Right lobe of liver (tissue), 6 donors: ENCODE measurements around the gene EHF. TPM values are rescaled to one million over a fixed set of nuclear protein-coding genes. Genes with fewer than 3 reads are reported as not detected.

Experiments
- ATAC-seq, 4 donors: fragments of 200-7000 bp; cut with Tn5 transposase; one replicate each; pipeline ENCODE4 v1.9.1; 2020; ENCODE audit warnings: mild to moderate bottlenecking in 4 of 4, moderate library complexity in 4 of 4
- DNase-seq, 3 donors: peaks; one replicate each; pipeline ENCODE4 v3.0.0-alpha.2; 2020
- H3K27ac ChIP-seq, 3 donors: fragments of 200-600 bp; one replicate each; pipeline ENCODE4 v1.8.0; 2022
- H3K27me3 ChIP-seq, 2 donors: fragments of 200-600 bp; one replicate each; pipeline ENCODE4 v1.8.0; 2022
- H3K36me3 ChIP-seq, 4 donors: fragments of 200-600 bp; sonication (generic) in 1 of 4; one replicate each; pipeline versions ENCODE4 v1.5.1 to v1.8.0; 2017 to 2022; ENCODE audit warnings: control low read depth in 1 of 4
- H3K4me1 ChIP-seq, 4 donors: fragments of 200-600 bp; sonication (generic) in 1 of 4; one replicate each; pipeline versions ENCODE4 v1.5.1 to v1.8.0; 2017 to 2022; ENCODE audit warnings: control low read depth in 1 of 4
- H3K4me3 ChIP-seq, 3 donors: fragments of 200-600 bp; one replicate each; pipeline ENCODE4 v1.8.0; 2022
- H3K9me3 ChIP-seq, 4 donors: fragments of 200-600 bp; sonication (generic) in 1 of 4; one replicate each; pipeline versions ENCODE4 v1.5.1 to v1.8.0; 2017 to 2022; ENCODE audit warnings: control low read depth in 1 of 4
- POLR2A ChIP-seq: fragments of 450-650 bp; IDR thresholded peaks from one replicate; pipeline ENCODE4 v1.6.1; 2017; ENCODE audit warnings: antibody characterized with exemption, mild to moderate bottlenecking
- WGBS: methylation state at CpG from one replicate; pipeline ENCODE4 v1.1.6; 2018; ENCODE audit warnings: low coverage, low lambda C conversion rate; ENCODE audit not compliant: insufficient coverage; ENCODE audit errors: missing lambda C conversion rate; 5-methylcytosine and 5-hydroxymethylcytosine counted together
- intact Hi-C, 2 donors: fragments of 100-400 bp; cut with DNase I; formaldehyde crosslinking; loops; one replicate each; pipeline versions ENCODE4 v1.11.2 to v1.14.1; 2022
- total RNA-seq, 6 experiments: library from RNA; depleted of rRNA in 2 of 6; stranded (reverse); fragments of >200 nt in 2 of 6; fragmentation: NEBNext Ultra II Directional in 3 of 6; extraction: Animal tissue kit (Norgen Biotek cat#: 25700) in 3 of 6; gene quantifications; one replicate each; pipeline versions ENCODE4 v1.1.0 to v1.2.4, GENCODE V29; 2016 to 2023
- TF ChIP-seq, protein P1 (sequence below), 4 donors: fragments of 200-600 bp in 3 of 4; fragments of 450-650 bp in 1 of 4; IDR thresholded peaks; one replicate each; pipeline versions ENCODE4 v1.5.1 to v1.8.0; 2016 to 2022; ENCODE audit warnings: antibody characterized with exemption in 4 of 4, mild to moderate bottlenecking in 2 of 4
- donor health status: DM: no; HTN: yes; CAD: no.
- donor health status: DM: no; HTN: no; CAD: no.
- donor health status: DM: no; HTN: no; CAD: no.
- donor health status: DM: no; HTN: yes; CAD: no.
- donor health status: DM: no; HTN: yes; CAD: no.

EHF gene
- total RNA-seq, 6 experiments from 2014 or later: 1.00 to 3.3 (median 1.5) TPM

GRCh38 chr11:34594603-34595002, 26.3 kb upstream of the EHF start:
- H3K36me3 ChIP-seq: no peaks in the 10 kb centered on the region
- no peak overlapping the region for H3K4me3 ChIP-seq
- peak in 3 of 4 donors; percentile 59 to 86 (median 63) for ATAC-seq
- no peaks in the 10 kb centered on the region for H3K4me1 ChIP-seq
- intact Hi-C loops: loop anchor here in 1 of 2 donors (10.0 kb wide), 1 partner anchor 50 kb away; no protein-coding TSS in a partner anchor
- WGBS: 42% methylated on average over 3 of the region's 3 CpGs
- no peak overlapping the region for H3K27ac ChIP-seq
- no peak for DNase-seq
- H3K9me3 ChIP-seq: no peaks in the 10 kb centered on the region
- no peak for TF ChIP-seq POLR2A
- TF ChIP-seq, protein P1, sequence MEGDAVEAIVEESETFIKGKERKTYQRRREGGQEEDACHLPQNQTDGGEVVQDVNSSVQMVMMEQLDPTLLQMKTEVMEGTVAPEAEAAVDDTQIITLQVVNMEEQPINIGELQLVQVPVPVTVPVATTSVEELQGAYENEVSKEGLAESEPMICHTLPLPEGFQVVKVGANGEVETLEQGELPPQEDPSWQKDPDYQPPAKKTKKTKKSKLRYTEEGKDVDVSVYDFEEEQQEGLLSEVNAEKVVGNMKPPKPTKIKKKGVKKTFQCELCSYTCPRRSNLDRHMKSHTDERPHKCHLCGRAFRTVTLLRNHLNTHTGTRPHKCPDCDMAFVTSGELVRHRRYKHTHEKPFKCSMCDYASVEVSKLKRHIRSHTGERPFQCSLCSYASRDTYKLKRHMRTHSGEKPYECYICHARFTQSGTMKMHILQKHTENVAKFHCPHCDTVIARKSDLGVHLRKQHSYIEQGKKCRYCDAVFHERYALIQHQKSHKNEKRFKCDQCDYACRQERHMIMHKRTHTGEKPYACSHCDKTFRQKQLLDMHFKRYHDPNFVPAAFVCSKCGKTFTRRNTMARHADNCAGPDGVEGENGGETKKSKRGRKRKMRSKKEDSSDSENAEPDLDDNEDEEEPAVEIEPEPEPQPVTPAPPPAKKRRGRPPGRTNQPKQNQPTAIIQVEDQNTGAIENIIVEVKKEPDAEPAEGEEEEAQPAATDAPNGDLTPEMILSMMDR (IDR thresholded peaks at IDR 0.05): no peak
- no peaks in the 10 kb centered on the region for H3K27me3 ChIP-seq

GRCh38 chr11:34595391-34595790, 25.5 kb upstream of the EHF start:
- ATAC-seq (peak in 1 of 4 donors; percentile 53), DNase-seq (no peak)
- intact Hi-C loops: loop anchor here in 1 of 2 donors (10.0 kb wide), 1 partner anchor 49 kb away; no protein-coding TSS in a partner anchor
- Histone ChIP-seq H3K4me3 (no peak overlapping the region), H3K36me3 (no peaks in the 10 kb centered on the region), H3K4me1 (no peaks in the 10 kb centered on the region), H3K27me3 (no peaks in the 10 kb centered on the region), H3K27ac (no peak overlapping the region), H3K9me3 (no peaks in the 10 kb centered on the region)
- WGBS: 71% methylated on average over 2 of the region's 2 CpGs
- TF ChIP-seq POLR2A: no peak
- TF ChIP-seq, protein P1 (IDR thresholded peaks at IDR 0.05): no peak

DNA sequence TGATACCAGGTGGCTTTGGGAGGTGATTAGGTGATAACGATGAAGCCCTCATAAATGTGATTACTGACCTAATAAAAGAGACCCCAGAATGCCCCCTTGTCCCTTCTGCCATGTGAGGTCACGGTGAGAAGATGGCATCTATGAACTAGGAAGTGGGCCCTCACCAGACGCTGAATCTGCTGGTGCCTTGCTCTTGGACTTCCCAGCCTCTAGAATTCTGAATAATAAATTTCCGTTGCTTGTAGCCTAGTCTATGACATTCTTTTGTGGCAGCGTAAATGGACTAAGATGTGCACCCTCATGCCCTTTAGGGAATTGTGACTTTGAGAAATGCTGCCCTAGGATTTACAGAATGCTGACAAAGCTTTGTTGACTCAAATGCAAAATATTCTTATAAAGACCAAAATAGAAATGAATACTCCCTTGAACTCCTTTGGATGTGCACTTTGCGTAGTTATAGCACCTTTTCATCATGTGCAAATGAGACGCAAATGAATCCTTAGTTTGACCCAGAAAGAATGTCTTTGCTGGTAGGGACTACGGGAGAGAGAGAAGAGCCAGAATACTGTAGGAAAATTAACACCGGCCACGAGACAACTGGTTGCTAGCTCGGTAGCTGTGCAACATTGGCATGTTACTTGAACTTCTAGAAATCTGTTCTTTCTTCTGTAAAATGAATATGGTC, 24.8 kb upstream of the EHF start:
- DNase-seq: no peak
- Histone ChIP-seq H3K36me3 (no peaks in the 10 kb centered on the region), H3K4me1 (peaks cover 0 to 7% (median 3%) of the 10 kb centered on the region in 4 donors), H3K27me3 (no peaks in the 10 kb centered on the region), H3K4me3 (no peak overlapping the region), H3K9me3 (no peaks in the 10 kb centered on the region), H3K27ac (no peak overlapping the region)
- TF ChIP-seq, protein P1 (IDR thresholded peaks at IDR 0.05): no peak
- intact Hi-C loops: loop anchor here in 1 of 2 donors (10.0 kb wide), 1 partner anchor 49 kb away; no protein-coding TSS in a partner anchor
- 93% methylated on average over 10 of the region's 11 CpGs for WGBS
- ATAC-seq: no peak

DNA sequence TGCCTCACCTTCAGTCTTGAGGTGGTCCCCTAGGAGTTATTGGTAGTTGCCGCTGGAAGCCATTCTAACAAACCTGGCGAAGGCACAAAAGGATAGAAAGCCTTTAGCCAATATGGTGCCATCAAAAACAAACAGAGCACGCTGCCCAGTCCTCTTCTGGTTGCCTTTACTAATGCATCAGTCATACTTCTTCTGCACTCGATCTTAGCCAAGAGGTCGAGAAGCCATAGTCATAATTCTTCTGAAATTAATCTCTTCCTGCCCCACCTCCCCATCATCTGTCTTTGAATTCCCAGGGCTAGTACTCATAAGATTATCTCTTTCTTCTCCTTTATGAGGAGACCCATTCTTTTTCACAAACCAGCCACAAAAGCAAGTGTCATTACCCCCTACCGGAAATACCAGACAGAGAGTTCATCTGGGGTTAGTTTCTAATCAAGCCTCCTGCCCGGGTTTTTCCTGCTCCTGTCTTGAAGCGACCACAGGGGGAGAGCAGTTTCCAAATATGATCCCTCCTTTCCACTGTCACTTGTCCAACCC, 21.4 kb upstream of the EHF start:
- no peak for DNase-seq
- no peaks in the 10 kb centered on the region for H3K36me3 ChIP-seq
- intact Hi-C loops: loop anchor here in 1 of 2 donors (10.0 kb wide), 1 partner anchor 45 kb away; no protein-coding TSS in a partner anchor
- no peak overlapping the region for H3K4me3 ChIP-seq
- peak in 1 of 4 donors; percentile 10 for ATAC-seq
- H3K27me3 ChIP-seq: no peaks in the 10 kb centered on the region
- WGBS: 53% methylated on average over 8 of the region's 8 CpGs
- peaks cover 0 to 13% (median 6%) of the 10 kb centered on the region in 4 donors for H3K4me1 ChIP-seq
- no peak overlapping the region for H3K27ac ChIP-seq
- TF ChIP-seq, protein P1 (IDR thresholded peaks at IDR 0.05): no peak
- TF ChIP-seq POLR2A: no peak
- H3K9me3 ChIP-seq: no peaks in the 10 kb centered on the region
